AG04449 (cell line): ENCODE measurements around the gene ACOT8.
A peak's percentile ranks its signal among the peaks of the same experiment; 100 is the strongest.

Experiments
- CTCF ChIA-PET: fragments of 350-600 bp; formaldehyde crosslinking; extraction: SDS; loops from one replicate; lab custom pipeline; 2021; ENCODE audit warnings: antibody characterized with exemption; lab: Yijun Ruan, JAX
- POLR2A ChIA-PET: fragments of 400-600, 350-600 bp; formaldehyde crosslinking; extraction: SDS; loops from one replicate; lab custom pipeline; 2020; ENCODE audit warnings: antibody characterized with exemption, inconsistent platforms; lab: Yijun Ruan, JAX
- DNase-seq: peaks from one replicate; pipeline ENCODE4 v3.0.0-alpha.2; 2010; ENCODE audit warnings: low read depth, low spot score
- H3K4me3 ChIP-seq: 2 replicates; pipeline ENCODE4 v1.5.1; 2011; ENCODE audit warnings: low read depth, mild to moderate bottlenecking, control low read depth, low read length
- CTCF ChIP-seq: IDR thresholded peaks from one replicate; pipeline ENCODE4 v1.5.1; 2011; ENCODE audit warnings: mild to moderate bottlenecking, moderate library complexity, low read length, control low read depth, inconsistent platforms; ENCODE audit not compliant: insufficient read depth; ENCODE audit errors: missing control alignments

The ACOT8 gene

GRCh38 chr20:45796337-45797065 is 60.7 kb downstream of the ACOT8 start:
- POLR2A ChIA-PET: no interaction called here
- no peak for DNase-seq
- CTCF ChIA-PET: interaction anchor here (1.0 to 2.0 kb wide), 5 partner anchors 10 to 173 kb away, joined by 3 to 8 read pairs (median 7); partner anchors contain the start of gene PCIF1
- no peak overlapping the region for H3K4me3 ChIP-seq
- no peak for TF ChIP-seq CTCF

- no peak for DNase-seq
- TF ChIP-seq CTCF: no peak
- peak overlapping the region; percentile 86 for H3K4me3 ChIP-seq
- POLR2A ChIA-PET: interaction anchor here (1.0 to 1.3 kb wide), 2 partner anchors 9 to 456 kb away, joined by 4 to 5 read pairs; no protein-coding TSS in a partner anchor
- CTCF ChIA-PET: interaction anchor here (1.0 to 4.2 kb wide), 6 partner anchors 7 to 177 kb away, joined by 3 to 33 read pairs (median 4); no protein-coding TSS in a partner anchor
These were observed 64.7 kb downstream of the ACOT8 start for GRCh38 chr20:45792317-45793118.
